G401 (cell line): Measurements from ENCODE around the gene ZNF747. TPM values are rescaled to one million over a fixed set of nuclear protein-coding genes. Genes with fewer than 3 reads are reported as not detected.
"Not testable (repeated sequence)": the region's sequence is repeated elsewhere in the genome, so short reads cannot be mapped to it uniquely, and the experiment has no call there.

Experiments
- DNase-seq: peaks from one replicate; pipeline ENCODE4 v3.0.0-alpha.2; 2015; ENCODE audit warnings: low spot score
- in situ Hi-C: cut with HindIII; loops from 2 replicates; pipeline ENCODE4 v1.10.0; 2016; ENCODE audit warnings: low sequenced_read_pairs, mixed read lengths
- total RNA-seq: library from RNA; depleted of rRNA; stranded (reverse); fragments of >200 nt; shearing (Covaris generic); gene quantifications from 2 replicates; pipeline ENCODE4 v1.2.3, GENCODE V29; 2014

The ZNF747 gene
- total RNA-seq, 1 experiment from 2014 or later: not detected

GRCh38 chr16:30522702-30523463 is 11.8 kb downstream of the ZNF747 start:
- DNase-seq, in situ Hi-C loops: not testable (repeated sequence)

- DNase-seq: no peak
- in situ Hi-C loops: no loop called here
These were observed 12.6 kb downstream of the ZNF747 start for GRCh38 chr16:30521873-30522641.

- in situ Hi-C loops: no loop called here
- DNase-seq: no peak
These were observed 13.2 kb downstream of the ZNF747 start for GRCh38 chr16:30521476-30521872.

GRCh38 chr16:30519120-30520049 is 15.3 kb downstream of the ZNF747 start:
- DNase-seq: no peak
- in situ Hi-C loops: no loop called here

- in situ Hi-C loops: no loop called here
- no peak for DNase-seq
These were observed 16.1 kb downstream of the ZNF747 start for GRCh38 chr16:30518552-30518951.

- in situ Hi-C loops: no loop called here
- DNase-seq: no peak
These were observed 19.4 kb downstream of the ZNF747 start for GRCh38 chr16:30515275-30515674.

GRCh38 chr16:30511509-30511908 is 23.1 kb downstream of the ZNF747 start:
- DNase-seq: no peak
- in situ Hi-C loops: no loop called here

GRCh38 chr16:30510376-30510938 is 24.2 kb downstream of the ZNF747 start:
- in situ Hi-C loops: no loop called here

GRCh38 chr16:30509081-30509765 is 25.4 kb downstream of the ZNF747 start:
- in situ Hi-C loops: no loop called here

More at GRCh38 chr16:30510376-30510938, 24.2 kb downstream of the ZNF747 start:
- no peak for DNase-seq

GRCh38 chr16:30503403-30504296 is 31.0 kb downstream of the ZNF747 start:
- in situ Hi-C loops: no loop called here
- no peak for DNase-seq

More at GRCh38 chr16:30509081-30509765, 25.4 kb downstream of the ZNF747 start:
- DNase-seq: no peak

- DNase-seq: peak; percentile 55
- in situ Hi-C loops: no loop called here
These were observed 35.4 kb downstream of the ZNF747 start for GRCh38 chr16:30499284-30499683.

- in situ Hi-C loops: no loop called here
- no peak for DNase-seq
These were observed 39.9 kb downstream of the ZNF747 start for GRCh38 chr16:30494709-30495108.

GRCh38 chr16:30493941-30494488 is 40.6 kb downstream of the ZNF747 start:
- in situ Hi-C loops: no loop called here
- DNase-seq: no peak

GRCh38 chr16:30491744-30492308 is 42.8 kb downstream of the ZNF747 start:
- in situ Hi-C loops: no loop called here
- no peak for DNase-seq

GRCh38 chr16:30491229-30491628 is 43.4 kb downstream of the ZNF747 start:
- in situ Hi-C loops: no loop called here
- no peak for DNase-seq

- DNase-seq: no peak
- in situ Hi-C loops: no loop called here
These were observed 44.4 kb downstream of the ZNF747 start for GRCh38 chr16:30490210-30490609.
